HG03565 (cell line): ENCODE measurements around the gene LRRC10B.

ENCODE experiments used
- ATAC-seq: cut with Tn5 transposase; IDR thresholded peaks from one replicate; pipeline ENCODE4 v1.9.1; 2021; ENCODE audit warnings: mild to moderate bottlenecking, moderate library complexity; ENCODE audit not compliant: unreplicated experiment

Gene LRRC10B

GRCh38 chr11:61543606-61544306 is 35.2 kb downstream of the LRRC10B start:
- no peak for ATAC-seq

GRCh38 chr11:61544466-61544865 is 35.9 kb downstream of the LRRC10B start:
- no peak for ATAC-seq

- no peak for ATAC-seq
These were observed 36.8 kb downstream of the LRRC10B start for GRCh38 chr11:61545341-61545740.

- no peak for ATAC-seq
These were observed 37.4 kb downstream of the LRRC10B start for GRCh38 chr11:61545921-61546320.

- no peak for ATAC-seq
These were observed 38.1 kb downstream of the LRRC10B start for GRCh38 chr11:61546663-61547062.

- no peak for ATAC-seq
These were observed 38.7 kb downstream of the LRRC10B start for GRCh38 chr11:61547246-61547645.

- no peak for ATAC-seq
These were observed 40.6 kb downstream of the LRRC10B start for GRCh38 chr11:61549177-61549576.

- no peak for ATAC-seq
These were observed 41.4 kb downstream of the LRRC10B start for GRCh38 chr11:61549662-61550568.

- ATAC-seq = no peak
These were observed 42.2 kb downstream of the LRRC10B start for GRCh38 chr11:61550665-61551227.

- no peak for ATAC-seq
These were observed 43.1 kb downstream of the LRRC10B start for GRCh38 chr11:61551634-61552033.

- ATAC-seq = no peak
These were observed 43.6 kb downstream of the LRRC10B start for GRCh38 chr11:61552108-61552635.

- ATAC-seq = no peak
These were observed 45.0 kb downstream of the LRRC10B start for GRCh38 chr11:61553373-61554171.

GRCh38 chr11:61554172-61554988 is 45.8 kb downstream of the LRRC10B start:
- ATAC-seq = no peak

GRCh38 chr11:61555051-61555969 is 46.8 kb downstream of the LRRC10B start:
- ATAC-seq = no peak

GRCh38 chr11:61555978-61556377 is 47.4 kb downstream of the LRRC10B start:
- ATAC-seq = no peak

- ATAC-seq = no peak
These were observed 48.1 kb downstream of the LRRC10B start for GRCh38 chr11:61556621-61557020.
